Activated CD8-positive, alpha-beta memory T cell treated with anti-CD3 and anti-CD28 coated beads for 24 hours (primary cell): Measurements from ENCODE around the gene IL31.
"Not testable (repeated sequence)": the region's sequence is repeated elsewhere in the genome, so short reads cannot be mapped to it uniquely, and the experiment has no call there.

Source experiments
- DNase-seq: peaks from one replicate; pipeline ENCODE4 v3.0.0-alpha.2; 2020

The IL31 gene

GRCh38 chr12:122174155-122174845 lies at the start of gene IL31:
Gene IL31 (minus strand): TSS chr12:122174221. CDS start chr12:122174172, 49 bp downstream.
- no peak for DNase-seq

GRCh38 chr12:122216445-122216844 lies 42.4 kb upstream of the IL31 start:
- DNase-seq = no peak

- DNase-seq = no peak
These were observed 41.8 kb upstream of the IL31 start for GRCh38 chr12:122215771-122216170.

- no peak for DNase-seq
These were observed 34.2 kb upstream of the IL31 start for GRCh38 chr12:122208073-122208820.

- no peak for DNase-seq
These were observed 33.4 kb upstream of the IL31 start for GRCh38 chr12:122207391-122207790.

GRCh38 chr12:122206976-122207375 lies 33.0 kb upstream of the IL31 start:
- no peak for DNase-seq

GRCh38 chr12:122206111-122206881 lies 32.3 kb upstream of the IL31 start:
- no peak for DNase-seq

- DNase-seq = no peak
These were observed 31.3 kb upstream of the IL31 start for GRCh38 chr12:122205053-122205925.

- DNase-seq = peak; percentile 69
These were observed 30.4 kb upstream of the IL31 start for GRCh38 chr12:122204167-122205052.

GRCh38 chr12:122203301-122204166 lies 29.5 kb upstream of the IL31 start, which contains the start of gene B3GNT4:
Gene B3GNT4 (plus strand): TSS chr12:122203709. CDS start chr12:122204619, 910 bp downstream.
- DNase-seq = peak; percentile 83

- not testable (repeated sequence) for DNase-seq
These were observed 28.8 kb upstream of the IL31 start for GRCh38 chr12:122202811-122203210.

GRCh38 chr12:122202017-122202416 lies 28.0 kb upstream of the IL31 start:
- DNase-seq = no peak

GRCh38 chr12:122201381-122201780 lies 27.4 kb upstream of the IL31 start:
- no peak for DNase-seq

- no peak for DNase-seq
These were observed 26.6 kb upstream of the IL31 start for GRCh38 chr12:122200541-122201175.

GRCh38 chr12:122199484-122200355 lies 25.7 kb upstream of the IL31 start:
- DNase-seq = no peak

- DNase-seq = no peak
These were observed 23.6 kb upstream of the IL31 start for GRCh38 chr12:122197612-122197966.

GRCh38 chr12:122195405-122195804 lies 21.4 kb upstream of the IL31 start:
- no peak for DNase-seq

- no peak for DNase-seq
These were observed 20.8 kb upstream of the IL31 start for GRCh38 chr12:122194804-122195203.

- DNase-seq = no peak
These were observed 18.4 kb upstream of the IL31 start for GRCh38 chr12:122192441-122192840.
